Stimulated activated CD4-positive, alpha-beta T cell treated with anti-CD3 and anti-CD28 coated beads, TNF-alpha, amount 100 ng/mL, for 4 hours (primary cell): ENCODE data around the gene KRT28.
"Not testable (repeated sequence)": the region's sequence is repeated elsewhere in the genome, so short reads cannot be mapped to it uniquely, and the experiment has no call there.

Experiments
- DNase-seq, 3 experiments: peaks; one replicate each; pipeline ENCODE4 v3.0.0-alpha.2; 2020; ENCODE audit warnings: low read depth in 3 of 3

Gene KRT28

DNA sequence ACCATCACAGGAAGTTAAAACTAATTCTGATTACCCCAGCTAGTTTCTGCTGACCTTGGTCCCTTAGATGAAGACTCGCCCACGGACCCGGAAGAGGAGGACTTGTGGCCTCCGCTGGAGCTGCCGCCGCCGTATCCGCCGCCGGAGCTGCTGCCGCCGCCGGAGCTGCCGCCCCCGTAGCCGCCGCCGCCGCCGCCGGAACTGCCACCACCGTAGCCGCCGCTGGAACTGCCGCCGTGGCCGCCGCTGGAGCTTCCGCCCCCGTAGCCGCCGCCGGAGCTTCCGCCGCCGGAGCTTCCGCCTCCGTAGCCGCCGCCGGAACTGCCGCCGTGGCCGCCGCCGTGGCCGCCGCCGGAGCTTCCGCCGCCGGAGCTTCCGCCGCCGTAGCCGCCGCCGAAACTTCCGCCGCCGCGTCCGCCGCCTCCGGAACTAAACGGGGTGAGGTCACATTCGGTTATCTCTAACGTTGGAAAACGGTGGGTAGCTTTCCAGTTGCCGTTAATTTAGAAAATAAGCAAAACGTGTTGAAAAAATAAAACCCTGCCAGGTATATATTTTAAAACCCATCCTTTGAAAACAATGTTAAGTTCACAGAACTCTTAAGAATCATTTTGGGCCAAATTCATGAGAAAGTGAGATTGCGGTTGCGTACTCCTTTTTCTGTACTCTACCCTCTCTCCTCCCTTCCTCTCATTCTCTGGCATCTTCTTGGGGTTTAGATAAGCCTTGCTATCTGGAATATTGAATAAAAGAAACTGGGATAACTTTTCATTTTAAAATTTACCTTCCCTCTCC is 19.2 kb upstream of the KRT28 start:
- peak; percentile 65 to 75 (median 68) for DNase-seq

DNA sequence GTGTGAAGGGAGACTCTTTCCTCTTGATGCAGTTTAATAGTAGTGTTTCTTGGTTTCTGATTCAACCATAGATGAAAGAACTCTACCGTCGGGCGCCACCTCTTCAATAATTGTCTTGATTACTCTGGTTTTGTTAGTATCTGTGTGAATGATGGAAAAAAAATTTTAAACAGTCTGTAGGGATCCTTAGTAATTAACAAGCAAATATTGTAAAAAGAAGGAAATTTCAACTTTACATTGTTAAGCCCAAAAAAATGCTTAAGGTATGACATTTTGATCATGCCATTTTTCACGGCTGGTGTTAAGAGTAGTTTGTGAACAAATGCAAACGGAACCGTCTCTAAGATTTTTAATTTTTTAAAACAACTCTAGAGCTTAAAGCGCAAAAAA is 18.6 kb upstream of the KRT28 start:
- no peak for DNase-seq

DNA sequence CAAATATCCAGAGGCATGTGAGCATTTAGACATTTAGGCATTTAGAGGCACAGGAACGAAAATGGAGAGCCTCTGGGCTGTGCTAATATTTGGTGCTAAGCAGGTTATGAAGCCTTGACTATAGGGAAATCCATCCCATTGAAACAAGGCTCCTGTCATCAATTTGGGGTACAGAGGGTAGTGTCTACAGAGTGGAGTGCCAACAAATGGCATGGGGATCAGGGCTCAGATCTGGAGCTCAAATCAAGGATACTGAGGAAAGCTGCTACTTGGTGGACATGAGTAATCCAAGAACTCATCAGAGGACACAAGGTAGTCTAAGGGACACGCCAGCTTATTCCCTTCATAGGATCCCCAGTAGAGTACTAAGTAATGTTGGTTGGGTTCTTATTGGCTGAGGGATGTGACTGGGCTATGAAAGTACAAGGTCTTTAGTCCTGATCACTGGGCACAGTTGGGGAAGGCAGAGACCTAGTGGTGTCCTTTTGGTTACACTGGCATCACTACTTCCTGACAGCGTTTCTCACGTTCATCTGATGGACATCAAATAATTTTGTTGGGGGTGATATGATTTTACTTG is 17.4 kb upstream of the KRT28 start:
- DNase-seq: no peak

DNA sequence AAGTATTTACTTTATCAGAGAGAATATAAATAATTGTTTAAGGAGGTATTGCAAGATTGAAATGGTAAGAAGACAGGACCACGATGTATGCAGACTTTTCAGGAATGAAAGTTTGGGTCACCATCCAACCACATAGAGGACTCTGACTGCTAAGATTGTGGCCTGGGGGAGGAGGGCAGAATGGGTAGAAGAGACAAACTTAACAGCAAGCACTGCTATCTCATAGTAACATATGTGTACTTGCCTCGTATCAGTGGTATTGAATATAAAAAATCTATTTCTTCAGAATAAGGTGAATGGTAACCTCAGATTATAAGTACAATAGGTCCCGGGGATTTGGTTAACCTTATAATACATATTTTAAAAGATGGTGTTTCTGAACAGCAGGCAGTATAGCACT is 16.8 kb upstream of the KRT28 start:
- DNase-seq: no peak

DNA sequence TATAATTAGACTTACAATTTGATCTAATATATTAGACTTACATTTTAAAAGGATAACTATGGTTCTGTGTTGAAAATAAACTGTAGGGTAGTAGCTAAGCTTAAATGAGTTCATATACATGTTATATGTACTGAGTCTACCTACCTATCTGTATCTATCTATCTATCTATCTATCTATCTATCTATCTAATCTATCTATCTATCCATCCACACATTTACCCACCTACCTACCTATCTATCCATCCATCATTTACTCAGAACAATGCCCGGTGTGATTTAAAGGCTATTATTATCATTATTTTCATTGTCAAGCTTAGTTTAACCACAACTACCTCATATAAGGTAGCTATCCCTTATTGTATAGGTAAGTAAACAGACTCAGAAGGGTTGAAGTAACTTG is 15.6 kb upstream of the KRT28 start:
- no peak for DNase-seq

DNA sequence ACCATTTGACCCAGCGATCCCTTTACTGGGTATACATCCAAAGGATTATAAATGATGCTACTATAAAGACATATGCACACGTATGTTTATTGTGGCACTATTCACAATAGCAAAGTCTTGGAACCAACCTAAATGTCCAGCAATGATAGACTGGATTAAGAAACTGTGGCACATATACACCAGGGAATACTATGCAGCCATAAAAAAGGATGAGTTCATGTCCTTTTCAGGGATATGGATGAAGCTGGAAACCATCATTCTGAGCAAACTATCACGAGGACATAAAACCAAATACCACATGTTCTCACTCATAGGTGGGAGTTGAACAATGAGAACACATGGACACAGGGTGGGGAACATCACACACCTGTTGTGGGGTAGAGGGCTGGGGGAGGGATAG is 14.9 kb upstream of the KRT28 start:
- not testable (repeated sequence) for DNase-seq

DNA sequence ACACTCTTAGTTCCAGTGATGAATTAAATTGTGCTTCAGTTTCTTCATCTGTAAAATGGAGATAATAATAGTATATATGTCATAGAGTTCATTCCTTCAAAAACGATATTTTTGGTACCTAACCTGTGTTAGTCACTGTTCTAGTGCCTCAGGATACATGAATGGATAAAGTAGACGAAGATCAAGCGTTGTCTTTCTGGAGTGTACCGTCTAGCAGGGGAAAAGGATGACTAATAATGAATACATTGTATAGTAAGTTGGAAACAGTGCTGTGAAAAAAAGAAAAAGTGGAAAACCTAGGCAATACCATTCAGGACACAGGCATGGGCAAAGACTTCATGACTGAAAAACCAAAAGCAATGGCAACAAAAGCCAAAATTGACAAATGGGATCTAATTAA is 14.0 kb upstream of the KRT28 start:
- no peak for DNase-seq

DNA sequence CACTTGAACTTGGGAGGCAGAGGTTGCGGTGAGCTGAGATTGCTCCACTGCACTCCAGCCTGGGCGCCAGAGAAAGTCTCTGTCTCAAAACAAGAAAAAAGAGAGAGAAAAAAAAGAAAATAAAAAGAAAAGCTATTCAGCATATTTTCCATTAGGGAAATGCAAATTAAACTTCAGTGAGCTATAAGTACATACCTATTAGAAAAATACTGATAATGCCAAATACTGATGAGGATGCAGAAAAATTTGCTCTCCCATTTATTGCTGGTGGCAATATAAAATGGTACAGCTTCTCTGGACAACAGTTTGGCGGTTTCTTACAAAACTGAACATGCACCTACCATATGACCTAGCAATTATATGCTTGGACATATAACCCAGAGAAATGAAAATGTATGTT is 12.9 kb upstream of the KRT28 start:
- no peak for DNase-seq

DNA sequence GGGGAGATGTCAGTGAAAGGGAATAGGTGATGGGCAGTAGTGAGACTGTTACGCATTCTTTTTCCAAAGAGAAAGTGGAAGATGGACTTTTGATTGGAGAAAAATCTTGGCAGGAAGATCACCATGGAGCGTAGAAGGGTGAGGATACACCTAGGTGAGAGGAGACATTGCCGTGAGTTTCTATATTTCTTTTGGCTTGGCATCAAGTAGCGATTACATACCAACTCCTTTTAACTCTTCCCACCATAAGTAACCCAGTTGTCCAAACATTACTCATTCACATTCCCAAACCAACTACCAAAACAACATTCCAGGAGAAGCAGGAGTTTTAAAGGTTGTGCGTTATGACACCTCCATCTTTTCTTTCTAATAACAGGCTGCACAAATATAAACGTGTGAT is 10.7 kb upstream of the KRT28 start:
- no peak for DNase-seq

DNA sequence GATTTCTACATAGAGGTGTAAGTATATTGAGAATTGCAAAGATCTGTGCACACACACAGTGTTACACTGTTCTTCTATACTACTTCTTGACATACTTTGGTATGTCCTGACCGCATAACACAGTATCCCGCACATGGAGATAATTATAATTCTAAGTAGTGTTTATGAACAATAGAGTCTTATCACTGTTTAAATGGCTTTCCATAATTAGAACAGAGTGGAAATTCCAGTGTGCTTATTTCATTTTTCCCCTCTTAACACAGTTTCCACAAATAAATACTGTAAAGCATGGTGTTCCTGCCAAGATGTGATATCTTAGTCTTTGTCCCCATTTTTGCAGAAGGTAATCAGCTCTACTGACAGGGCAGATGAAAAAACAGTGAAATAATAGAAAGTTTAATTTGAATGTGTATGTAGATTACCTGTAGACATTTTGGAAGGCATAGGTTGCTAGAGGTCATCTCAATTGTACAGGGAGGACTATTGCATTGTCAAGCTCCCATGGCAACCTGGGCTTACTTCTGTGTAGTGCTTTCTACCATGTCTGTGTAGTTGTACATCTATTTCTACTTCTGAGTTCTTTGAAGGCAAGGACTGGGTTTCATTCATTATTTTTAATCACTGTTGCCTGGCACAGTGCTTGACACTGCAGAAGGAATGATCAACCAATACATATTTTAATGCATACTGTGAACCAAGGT is 10.1 kb upstream of the KRT28 start:
- DNase-seq: no peak

DNA sequence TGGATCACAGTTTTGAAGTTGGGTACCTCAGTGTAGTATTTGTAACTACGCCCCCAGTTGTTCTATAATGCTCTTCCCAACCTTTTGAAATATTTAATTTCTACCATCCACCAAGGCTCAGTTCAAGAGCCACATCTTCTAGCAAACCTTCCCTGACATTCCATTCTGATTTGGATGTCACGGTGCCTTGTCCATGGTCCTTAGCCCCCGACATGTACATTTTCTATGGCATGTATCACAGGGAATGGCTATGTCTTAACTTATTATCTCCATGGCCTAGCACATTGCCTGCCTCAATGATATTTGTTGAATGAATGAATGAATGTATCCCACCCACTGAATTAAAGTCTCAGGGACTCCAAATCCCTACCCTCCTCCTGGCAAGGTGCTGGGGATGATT is 6.4 kb upstream of the KRT28 start:
- no peak for DNase-seq

DNA sequence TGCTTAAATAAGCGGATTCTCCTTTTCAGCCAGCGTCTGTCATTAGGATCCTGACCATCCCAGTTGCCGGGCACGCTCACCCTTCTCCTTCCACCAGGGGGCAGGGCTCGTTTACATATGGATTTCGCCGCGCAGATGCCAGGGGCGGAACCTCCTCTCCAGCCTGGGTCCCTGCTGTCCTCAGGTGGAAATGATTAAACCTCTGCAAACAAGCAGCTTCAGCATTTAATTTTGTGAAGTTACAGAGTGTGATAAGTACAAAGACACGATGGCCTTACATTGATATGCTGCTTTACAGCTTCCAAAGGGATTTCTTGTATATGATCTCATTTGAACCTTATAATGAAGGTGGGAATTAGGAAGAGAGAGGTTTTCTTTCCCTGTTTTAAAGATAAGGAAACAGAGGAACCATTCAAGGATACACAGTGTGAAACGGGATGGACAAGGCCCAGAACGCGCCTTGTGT is 3.9 kb upstream of the KRT28 start:
- peak; percentile 50 to 55 (median 53) for DNase-seq

DNA sequence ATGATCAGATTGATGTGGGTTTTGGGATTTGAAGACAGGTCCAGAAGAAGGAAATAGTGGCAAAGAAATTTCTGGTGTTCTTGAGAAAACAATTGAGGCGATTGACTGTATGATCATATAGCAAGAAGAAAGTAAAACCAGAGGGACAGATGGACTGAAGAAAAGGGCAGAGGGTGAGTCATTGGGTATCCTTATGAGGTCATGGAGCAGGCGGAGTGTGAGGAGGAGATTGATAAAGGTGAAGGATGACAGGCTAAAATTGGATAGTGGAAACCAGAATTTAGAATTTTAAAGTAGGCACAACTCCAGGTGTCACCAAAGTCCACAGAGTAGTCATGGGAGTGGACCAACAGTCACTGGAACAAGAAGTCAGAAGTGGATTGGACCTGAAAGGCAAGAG is 1.4 kb upstream of the KRT28 start:
- no peak for DNase-seq

DNA sequence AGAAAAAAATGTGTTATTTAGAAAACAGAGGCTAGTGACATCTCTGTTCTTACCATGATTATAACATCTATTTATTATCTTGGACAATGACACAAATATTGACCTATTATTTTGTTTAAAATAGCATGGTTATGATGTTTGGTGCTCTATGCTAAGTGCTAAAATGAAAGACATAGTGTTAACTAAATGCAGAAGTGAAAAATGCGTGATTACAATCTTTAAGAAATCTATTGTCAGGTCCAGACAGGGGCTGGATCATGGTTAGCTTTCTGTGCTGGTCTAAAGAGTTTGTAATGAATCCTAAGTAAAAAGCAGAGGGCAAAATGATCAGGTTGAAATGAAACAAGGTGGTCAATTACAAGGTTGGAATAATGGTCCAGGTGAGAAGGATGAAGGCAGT is 622 bp upstream of the KRT28 start:
- DNase-seq: no peak

DNA sequence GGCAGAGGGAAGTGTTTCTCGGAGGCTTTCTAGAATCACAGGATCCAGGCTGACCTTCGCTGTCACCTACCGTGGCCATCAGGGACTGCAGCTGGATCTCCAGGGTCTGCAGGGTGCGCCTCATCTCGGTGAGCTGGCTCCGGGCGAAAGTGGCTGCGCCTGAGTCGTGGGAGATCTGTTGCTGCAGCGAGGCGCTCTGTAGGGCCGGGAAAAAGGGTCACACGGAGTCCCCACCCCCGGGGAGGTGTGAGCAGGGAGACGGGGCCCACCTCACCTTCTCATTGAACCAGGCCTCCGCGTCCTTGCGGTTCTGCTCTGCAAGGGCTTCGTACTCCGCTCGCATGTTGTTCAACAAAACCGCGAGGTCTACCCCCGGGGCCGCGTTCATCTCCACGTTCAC is 2.9 kb downstream of the KRT28 start:
- DNase-seq: no peak

DNA sequence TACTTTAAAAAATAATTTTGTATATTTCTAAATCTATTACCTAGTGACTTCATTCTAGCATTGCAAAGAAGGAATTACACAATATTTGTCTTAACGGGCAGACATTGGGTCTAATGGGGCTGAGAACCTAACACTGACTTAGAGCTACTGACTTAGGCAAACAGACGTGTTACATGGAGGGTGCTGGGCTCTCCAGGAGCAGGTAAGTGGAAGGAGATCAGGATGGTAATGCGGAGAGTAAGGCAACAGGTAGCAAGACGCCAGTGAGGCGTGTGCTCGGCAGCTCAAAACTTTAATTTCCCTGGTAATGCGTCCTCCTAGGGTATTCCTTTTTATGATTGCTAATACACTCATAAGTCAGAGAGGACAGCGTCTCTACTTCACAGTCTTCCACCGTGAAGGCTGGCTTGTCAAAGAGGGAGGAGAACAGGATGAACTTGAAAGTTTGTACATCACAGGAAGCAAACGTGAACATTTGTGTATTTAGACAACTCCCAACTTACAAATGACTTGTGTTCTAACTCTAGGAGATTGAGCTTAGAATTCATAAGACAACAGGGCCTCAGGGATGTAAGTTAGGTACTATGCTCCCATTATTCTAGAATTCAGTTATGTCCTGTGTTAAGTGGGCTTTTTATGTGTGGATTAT is 4.6 kb downstream of the KRT28 start:
- no peak for DNase-seq

DNA sequence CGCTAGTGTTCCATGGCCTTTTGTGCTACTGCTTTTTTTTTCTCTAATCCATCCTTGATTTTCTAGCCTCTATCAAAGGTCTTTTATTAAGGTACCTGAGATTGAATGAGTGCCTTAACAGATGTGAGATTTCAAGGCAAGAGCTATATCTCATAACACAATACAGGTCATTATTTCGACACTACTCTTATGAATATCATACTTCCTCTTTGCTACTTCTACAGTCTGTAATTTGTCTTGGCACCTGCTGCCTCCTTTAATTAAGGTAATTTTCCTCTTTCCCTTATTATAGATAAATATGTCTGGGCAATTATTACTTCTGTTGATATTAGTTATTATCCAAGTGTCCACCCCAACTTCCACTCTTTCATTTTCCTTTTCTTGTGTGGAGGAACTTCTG is 5.3 kb downstream of the KRT28 start:
- DNase-seq: no peak

DNA sequence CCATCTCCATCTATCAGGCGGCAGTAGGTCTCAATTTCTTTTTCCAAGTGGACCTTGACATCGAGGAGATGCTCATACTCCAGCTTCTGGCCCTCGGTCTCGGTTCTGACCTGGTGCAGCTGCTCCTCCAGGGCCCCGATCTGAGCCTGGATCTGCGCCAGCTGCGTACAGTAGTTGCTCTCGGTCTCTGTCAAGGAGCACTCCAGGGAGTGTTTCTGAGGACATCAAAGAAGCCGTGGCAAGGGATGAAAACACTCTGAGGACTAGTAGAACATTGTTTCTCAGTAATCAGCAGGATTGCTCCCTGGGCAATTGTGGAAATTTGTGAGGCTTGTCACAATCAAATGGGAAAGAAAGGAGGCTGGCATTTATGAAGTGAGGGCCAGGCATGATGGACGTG is 5.9 kb downstream of the KRT28 start:
- DNase-seq: no peak

DNA sequence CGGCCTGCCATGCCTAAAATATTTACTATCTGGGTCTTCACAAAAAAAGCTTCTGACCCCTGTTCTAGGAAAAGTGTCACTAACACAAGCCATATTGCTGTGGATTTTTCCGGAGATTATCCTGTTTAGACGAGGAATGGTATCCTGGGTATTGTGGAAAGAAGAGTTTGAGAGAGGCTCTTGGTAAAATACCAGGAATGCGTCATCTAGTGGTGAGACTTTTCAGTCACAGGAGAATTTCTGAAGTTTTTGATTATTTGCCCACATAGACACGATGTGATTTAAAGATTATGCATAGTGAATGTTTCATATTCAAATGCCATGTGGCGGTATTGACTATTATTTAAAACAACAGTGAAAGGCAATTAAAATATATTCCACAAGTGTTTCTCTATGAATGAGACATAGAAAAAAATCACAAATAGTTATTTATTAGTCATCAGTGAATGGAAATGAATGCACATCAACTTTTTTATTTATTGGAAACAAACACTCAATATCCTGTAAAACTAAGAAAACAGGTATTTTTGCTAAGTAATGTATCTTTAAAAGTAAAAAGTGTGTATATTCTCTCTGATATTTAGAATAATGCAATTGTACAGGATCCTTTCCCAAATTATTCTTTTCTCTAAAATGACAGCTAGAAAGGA is 7.8 kb downstream of the KRT28 start:
- no peak for DNase-seq

DNA sequence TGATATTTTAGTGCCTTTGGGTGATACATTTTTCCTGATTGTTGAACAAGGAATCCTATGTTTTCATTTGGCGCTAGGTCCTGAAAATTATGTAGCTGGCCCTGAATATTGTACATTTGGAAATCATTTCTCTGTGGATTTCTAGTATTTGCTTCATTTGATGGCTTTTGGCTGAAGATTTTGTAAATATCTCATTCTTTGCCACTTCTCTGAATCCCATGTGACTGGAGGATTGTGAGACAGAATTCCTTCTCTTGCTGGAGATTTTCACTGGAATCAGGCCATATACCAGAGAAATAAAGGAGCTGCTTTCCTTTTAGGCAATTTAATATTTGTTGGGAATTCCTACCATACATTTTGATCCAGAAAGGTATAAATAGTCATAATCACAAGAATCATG is 8.6 kb downstream of the KRT28 start:
- no peak for DNase-seq

DNA sequence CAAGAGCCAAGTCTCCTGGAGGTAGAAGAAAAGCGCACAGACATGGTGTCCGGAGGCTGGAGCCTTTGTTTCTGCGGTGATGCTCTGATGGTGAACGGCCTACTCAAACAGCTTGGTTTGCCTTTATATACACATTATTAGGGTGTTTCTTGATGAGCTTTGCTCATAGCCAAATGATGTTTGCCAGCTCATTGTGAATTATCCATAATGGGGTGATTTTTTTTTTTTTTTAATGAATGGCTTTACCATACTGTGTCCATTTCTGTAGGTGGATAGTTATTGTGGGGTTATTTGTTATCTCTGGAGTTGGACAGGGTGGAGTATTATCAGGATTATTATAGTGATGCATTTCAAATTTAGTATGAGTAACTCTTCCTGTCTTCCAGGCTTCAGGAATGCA is 17.3 kb downstream of the KRT28 start, which contains the start of gene KRT27:
KRT27 (minus strand) TSS at position 101 of the 400 bp plus-strand sequence; CDS start at position 44, 57 bp downstream.
- no peak for DNase-seq
